Measurements from ENCODE around the gene NTS.

DNA sequence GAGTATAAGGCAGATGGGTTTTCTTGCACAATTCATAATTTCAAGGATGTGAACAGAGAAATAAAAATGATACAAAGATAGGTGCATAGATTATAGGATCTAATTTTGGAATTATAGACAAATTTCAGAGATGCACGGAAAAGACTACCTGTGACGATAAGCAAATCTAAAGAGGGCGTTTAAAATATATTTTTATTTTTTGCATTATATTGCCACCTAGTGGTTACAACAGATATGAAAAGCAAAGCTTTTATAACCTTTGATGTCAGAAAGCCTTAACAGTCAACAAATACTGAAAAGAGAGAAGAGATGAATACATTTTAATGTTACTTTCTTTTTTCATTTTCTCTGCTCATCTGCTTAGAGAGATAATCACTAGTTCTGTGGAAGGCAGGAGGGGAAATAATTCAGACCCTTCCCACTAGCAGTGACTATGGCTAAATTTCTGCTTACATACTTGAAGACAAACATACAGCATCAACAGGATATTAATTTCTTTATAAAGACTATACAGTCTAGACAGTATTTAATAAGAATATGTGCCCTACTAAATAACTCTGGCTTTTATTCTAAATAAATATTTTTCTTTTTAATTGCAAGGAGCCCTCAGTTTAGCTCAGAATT, 46.3 kb downstream of the NTS start:
- no peak for TF ChIP-seq POLR2A (IDR thresholded peaks at IDR 0.05; ENCODE audit: low read depth, low read length)
- peak; percentile 56 for TF ChIP-seq CTCF (conservative IDR thresholded peaks at IDR 0.05; ENCODE audit: low read depth, low read length)
- peak; percentile 32 for TF ChIP-seq RAD21 (IDR thresholded peaks at IDR 0.05; ENCODE audit: low read length)
- TF ChIP-seq RFX5 (IDR thresholded peaks at IDR 0.05; ENCODE audit: low read depth, low read length): no peak
- TF ChIP-seq, protein P1, sequence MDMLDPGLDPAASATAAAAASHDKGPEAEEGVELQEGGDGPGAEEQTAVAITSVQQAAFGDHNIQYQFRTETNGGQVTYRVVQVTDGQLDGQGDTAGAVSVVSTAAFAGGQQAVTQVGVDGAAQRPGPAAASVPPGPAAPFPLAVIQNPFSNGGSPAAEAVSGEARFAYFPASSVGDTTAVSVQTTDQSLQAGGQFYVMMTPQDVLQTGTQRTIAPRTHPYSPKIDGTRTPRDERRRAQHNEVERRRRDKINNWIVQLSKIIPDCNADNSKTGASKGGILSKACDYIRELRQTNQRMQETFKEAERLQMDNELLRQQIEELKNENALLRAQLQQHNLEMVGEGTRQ (IDR thresholded peaks at IDR 0.05; ENCODE audit: low read depth, low read length): no peak
- TF ChIP-seq MXI1 (IDR thresholded peaks at IDR 0.05; ENCODE audit: borderline replicate concordance, low read depth, low read length): no peak
- no peak for TF ChIP-seq CEBPB (IDR thresholded peaks at IDR 0.05; ENCODE audit: low read depth, low read length)
- no peak for TF ChIP-seq RCOR1 (IDR thresholded peaks at IDR 0.05; ENCODE audit: insufficient replicate concordance, low read length)
- peak; percentile 37 for TF ChIP-seq SMC3 (IDR thresholded peaks at IDR 0.05; ENCODE audit: low read depth, low read length)
- no peak for TF ChIP-seq NFE2L2 (IDR thresholded peaks at IDR 0.05; ENCODE audit: low read depth, low read length)
- TF ChIP-seq MAFK (IDR thresholded peaks at IDR 0.05; ENCODE audit: low read depth, low read length): no peak
- no peak for TF ChIP-seq MAZ (IDR thresholded peaks at IDR 0.05; ENCODE audit: borderline replicate concordance, low read depth, low read length)
- TF ChIP-seq FOS (IDR thresholded peaks at IDR 0.05; ENCODE audit: low read depth, low read length): no peak

All from IMR-90 (cell line).